ENCODE measurements around the gene PATZ1.

DNA sequence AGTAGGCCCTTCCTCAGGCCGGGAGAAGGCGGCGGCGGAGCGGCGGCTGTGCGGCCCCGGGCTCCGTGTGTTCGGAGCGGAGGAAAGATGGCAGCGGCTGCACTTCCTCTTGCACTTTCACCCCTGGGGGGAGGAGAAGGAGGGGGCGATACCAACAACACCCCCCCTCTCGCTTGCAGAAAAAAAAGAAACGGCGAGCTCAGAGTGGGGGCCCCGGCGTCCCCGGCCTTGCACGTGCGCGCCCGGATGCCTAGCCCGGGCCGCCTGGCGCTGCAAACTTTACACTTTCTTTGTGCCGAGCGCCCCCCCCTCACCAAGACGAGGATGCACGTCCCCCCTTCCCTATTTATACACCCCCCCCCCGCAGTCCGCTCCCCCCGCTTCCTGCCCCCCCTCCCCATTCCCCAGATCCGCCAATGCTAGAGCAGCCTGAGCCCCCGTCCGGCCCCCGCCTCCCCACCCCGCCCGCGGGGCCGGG is at the start of gene PATZ1:
- no peak for TF ChIP-seq EZH2phosphoT487 (IDR thresholded peaks at IDR 0.05; ENCODE audit: insufficient read depth, low read depth)
- TF ChIP-seq EZH2 (IDR thresholded peaks at IDR 0.05; ENCODE audit: insufficient read depth, poor library complexity, severe bottlenecking) = no peak
